ENCODE results near the gene NINL. TPM values are rescaled to one million over a fixed set of nuclear protein-coding genes. Genes with fewer than 3 reads are reported as not detected.

The NINL gene
- total and polyA plus RNA-seq, 4 experiments from 2014 or later, result 0.36 to 4.0 (median 3.4) TPM; not detected in 1

GRCh38 chr20:25529295-25529951 is 55.9 kb downstream of the NINL start:
- intact Hi-C loops (cut with micrococcal nuclease), result no loop called here
- H3K27ac Mint-ChIP-seq, result no peak overlapping the region
- no peak for DNase-seq
- Histone ChIP-seq H3K4me3 (ENCODE audit: low read length in 2 of 2) (no peak overlapping the region), H3K27ac (ENCODE audit: low read depth, low read length) (no peak overlapping the region), H3K27me3 (ENCODE audit: insufficient read depth, low read length) (no peaks in the 10 kb centered on the region), H3K36me3 (ENCODE audit: insufficient read depth, low read length) (no peaks in the 10 kb centered on the region), H3K4me1 (ENCODE audit: insufficient read depth, low read length) (no peaks in the 10 kb centered on the region), H3K9me3 (ENCODE audit: control insufficient read depth in 1 of 2, low read length in 2 of 2) (no peaks in the 10 kb centered on the region)
- no peaks in the 10 kb centered on the region for H3K4me1 Mint-ChIP-seq
- ChIA-PET CTCF (ENCODE audit: partially characterized antibody) (no interaction called here), POLR2A (ENCODE audit: partially characterized antibody) (no interaction called here)
- peaks cover 0 to 1% of the 10 kb centered on the region in 2 donors for H3K27me3 Mint-ChIP-seq
- H3K9me3 Mint-ChIP-seq, result peaks cover 0 to 13% (median 8%) of the 10 kb centered on the region in 8 donors
- H3K36me3 Mint-ChIP-seq, result peaks cover 0 to 14% of the 10 kb centered on the region in 2 donors
- H3K4me3 Mint-ChIP-seq, result no peak overlapping the region

- intact Hi-C loops (cut with micrococcal nuclease), result no loop called here
- ChIA-PET CTCF (ENCODE audit: partially characterized antibody) (no interaction called here), POLR2A (ENCODE audit: partially characterized antibody) (no interaction called here)
- Mint-ChIP-seq H3K9me3 (peaks cover 0 to 13% (median 8%) of the 10 kb centered on the region in 8 donors), H3K27ac (no peak overlapping the region), H3K4me1 (no peaks in the 10 kb centered on the region), H3K36me3 (peaks cover 0 to 14% of the 10 kb centered on the region in 2 donors), H3K27me3 (peaks cover 0 to 1% of the 10 kb centered on the region in 2 donors), H3K4me3 (no peak overlapping the region)
- no peaks in the 10 kb centered on the region for H3K36me3 ChIP-seq (ENCODE audit: insufficient read depth, low read length)
- H3K4me1 ChIP-seq (ENCODE audit: insufficient read depth, low read length), result no peaks in the 10 kb centered on the region
- no peaks in the 10 kb centered on the region for H3K27me3 ChIP-seq (ENCODE audit: insufficient read depth, low read length)
- DNase-seq, result no peak
- no peaks in the 10 kb centered on the region for H3K9me3 ChIP-seq (ENCODE audit: control insufficient read depth in 1 of 2, low read length in 2 of 2)
- H3K4me3 ChIP-seq (ENCODE audit: low read length in 2 of 2), result no peak overlapping the region
- no peak overlapping the region for H3K27ac ChIP-seq (ENCODE audit: low read depth, low read length)
Measured at GRCh38 chr20:25527949-25528348, 57.4 kb downstream of the NINL start.

- no peaks in the 10 kb centered on the region for H3K4me1 Mint-ChIP-seq
- no peak overlapping the region for H3K4me3 Mint-ChIP-seq
- ChIA-PET CTCF (ENCODE audit: partially characterized antibody) (no interaction called here), POLR2A (ENCODE audit: partially characterized antibody) (no interaction called here)
- no peak overlapping the region for H3K4me3 ChIP-seq (ENCODE audit: low read length in 2 of 2)
- no peak overlapping the region for H3K27ac Mint-ChIP-seq
- H3K27me3 Mint-ChIP-seq, result peaks cover 0 to 1% of the 10 kb centered on the region in 2 donors
- peaks cover 0 to 14% of the 10 kb centered on the region in 2 donors for H3K36me3 Mint-ChIP-seq
- intact Hi-C loops (cut with micrococcal nuclease), result no loop called here
- no peak overlapping the region for H3K27ac ChIP-seq (ENCODE audit: low read depth, low read length)
- no peaks in the 10 kb centered on the region for H3K9me3 ChIP-seq (ENCODE audit: control insufficient read depth in 1 of 2, low read length in 2 of 2)
- no peak for DNase-seq
- H3K9me3 Mint-ChIP-seq, result peaks cover 0 to 13% (median 8%) of the 10 kb centered on the region in 8 donors
- no peaks in the 10 kb centered on the region for H3K27me3 ChIP-seq (ENCODE audit: insufficient read depth, low read length)
- H3K36me3 ChIP-seq (ENCODE audit: insufficient read depth, low read length), result no peaks in the 10 kb centered on the region
- no peaks in the 10 kb centered on the region for H3K4me1 ChIP-seq (ENCODE audit: insufficient read depth, low read length)
Measured at GRCh38 chr20:25526446-25526845, 58.9 kb downstream of the NINL start.

DNA sequence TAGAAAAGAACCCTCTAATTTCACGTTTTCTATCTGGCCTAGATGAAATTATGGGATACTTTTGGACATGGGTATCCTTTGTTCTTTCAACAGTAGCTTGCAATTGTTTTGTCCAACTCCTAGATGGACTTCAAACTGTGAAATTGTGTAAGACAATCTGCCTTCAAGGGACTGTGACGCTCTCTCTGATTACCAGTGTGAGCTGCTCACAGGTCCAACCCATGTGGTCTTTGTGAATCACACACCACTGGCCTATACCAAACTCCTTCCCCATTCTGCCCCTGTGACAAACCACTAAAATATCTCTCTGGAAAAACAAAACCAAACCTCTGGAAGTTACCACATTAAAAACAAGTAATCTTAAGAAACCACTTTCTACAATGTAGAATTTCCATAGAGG is 59.5 kb downstream of the NINL start:
- Histone ChIP-seq H3K4me3 (ENCODE audit: low read length in 2 of 2) (no peak overlapping the region), H3K27ac (ENCODE audit: low read depth, low read length) (no peak overlapping the region), H3K9me3 (ENCODE audit: control insufficient read depth in 1 of 2, low read length in 2 of 2) (no peaks in the 10 kb centered on the region), H3K36me3 (ENCODE audit: insufficient read depth, low read length) (no peaks in the 10 kb centered on the region), H3K4me1 (ENCODE audit: insufficient read depth, low read length) (no peaks in the 10 kb centered on the region), H3K27me3 (ENCODE audit: insufficient read depth, low read length) (no peaks in the 10 kb centered on the region)
- Mint-ChIP-seq H3K4me3 (no peak overlapping the region), H3K27me3 (no peaks in the 10 kb centered on the region), H3K36me3 (peaks cover 0 to 10% of the 10 kb centered on the region in 2 donors), H3K27ac (no peak overlapping the region), H3K9me3 (peaks cover 0 to 10% (median 7%) of the 10 kb centered on the region in 8 donors), H3K4me1 (no peaks in the 10 kb centered on the region)
- intact Hi-C loops (cut with micrococcal nuclease), result no loop called here
- ChIA-PET CTCF (ENCODE audit: partially characterized antibody) (no interaction called here), POLR2A (ENCODE audit: partially characterized antibody) (no interaction called here)
- no peak for DNase-seq

GRCh38 chr20:25525295-25525694 is 60.0 kb downstream of the NINL start:
- POLR2A ChIA-PET (ENCODE audit: partially characterized antibody), result no interaction called here
- H3K36me3 ChIP-seq (ENCODE audit: insufficient read depth, low read length), result no peaks in the 10 kb centered on the region
- intact Hi-C loops (cut with micrococcal nuclease), result no loop called here
- DNase-seq, result no peak
- no peaks in the 10 kb centered on the region for H3K4me1 ChIP-seq (ENCODE audit: insufficient read depth, low read length)
- H3K27me3 ChIP-seq (ENCODE audit: insufficient read depth, low read length), result no peaks in the 10 kb centered on the region
- H3K4me3 Mint-ChIP-seq, result no peak overlapping the region
- peaks cover 0 to 6% (median 3%) of the 10 kb centered on the region in 8 donors for H3K9me3 Mint-ChIP-seq
- H3K9me3 ChIP-seq (ENCODE audit: control insufficient read depth in 1 of 2, low read length in 2 of 2), result no peaks in the 10 kb centered on the region
- no peak overlapping the region for H3K27ac ChIP-seq (ENCODE audit: low read depth, low read length)
- no peak overlapping the region for H3K4me3 ChIP-seq (ENCODE audit: low read length in 2 of 2)
- H3K27ac Mint-ChIP-seq, result no peak overlapping the region
- no peaks in the 10 kb centered on the region for H3K27me3 Mint-ChIP-seq
- CTCF ChIA-PET (ENCODE audit: partially characterized antibody), result no interaction called here
- H3K4me1 Mint-ChIP-seq, result no peaks in the 10 kb centered on the region
- H3K36me3 Mint-ChIP-seq, result peaks cover 0 to 7% of the 10 kb centered on the region in 2 donors

- CTCF ChIA-PET (ENCODE audit: partially characterized antibody), result no interaction called here
- Histone ChIP-seq H3K27me3 (ENCODE audit: insufficient read depth, low read length) (no peaks in the 10 kb centered on the region), H3K4me1 (ENCODE audit: insufficient read depth, low read length) (no peaks in the 10 kb centered on the region), H3K36me3 (ENCODE audit: insufficient read depth, low read length) (no peaks in the 10 kb centered on the region), H3K4me3 (ENCODE audit: low read length in 2 of 2) (no peak overlapping the region), H3K27ac (ENCODE audit: low read depth, low read length) (no peak overlapping the region), H3K9me3 (ENCODE audit: control insufficient read depth in 1 of 2, low read length in 2 of 2) (no peaks in the 10 kb centered on the region)
- peaks cover 3 to 15% of the 10 kb centered on the region in 2 donors for H3K36me3 Mint-ChIP-seq
- H3K27me3 Mint-ChIP-seq, result no peaks in the 10 kb centered on the region
- H3K9me3 Mint-ChIP-seq, result peaks cover 0 to 8% (median 5%) of the 10 kb centered on the region in 8 donors
- no peak overlapping the region for H3K27ac Mint-ChIP-seq
- POLR2A ChIA-PET (ENCODE audit: partially characterized antibody), result no interaction called here
- H3K4me3 Mint-ChIP-seq, result no peak overlapping the region
- no peak for DNase-seq
- intact Hi-C loops (cut with micrococcal nuclease), result no loop called here
- no peaks in the 10 kb centered on the region for H3K4me1 Mint-ChIP-seq
Measured at GRCh38 chr20:25521382-25521781, 63.9 kb downstream of the NINL start.

GRCh38 chr20:25517124-25517523 is 68.2 kb downstream of the NINL start:
- H3K4me3 Mint-ChIP-seq, result no peak overlapping the region
- no peak for DNase-seq
- CTCF ChIA-PET (ENCODE audit: partially characterized antibody), result no interaction called here

More at GRCh38 chr20:25517124-25517523, 68.2 kb downstream of the NINL start:
- Histone ChIP-seq H3K4me3 (ENCODE audit: low read length in 2 of 2) (no peak overlapping the region), H3K4me1 (ENCODE audit: insufficient read depth, low read length) (no peaks in the 10 kb centered on the region), H3K9me3 (ENCODE audit: control insufficient read depth in 1 of 2, low read length in 2 of 2) (peaks cover 5 to 18% of the 10 kb centered on the region in 2 donors), H3K27me3 (ENCODE audit: insufficient read depth, low read length) (no peaks in the 10 kb centered on the region), H3K36me3 (ENCODE audit: insufficient read depth, low read length) (no peaks in the 10 kb centered on the region), H3K27ac (ENCODE audit: low read depth, low read length) (no peak overlapping the region)
- POLR2A ChIA-PET (ENCODE audit: partially characterized antibody), result no interaction called here
- Mint-ChIP-seq H3K27me3 (no peaks in the 10 kb centered on the region), H3K36me3 (peaks cover 26 to 35% of the 10 kb centered on the region in 2 donors), H3K27ac (no peak overlapping the region), H3K9me3 (peaks cover 4 to 47% (median 40%) of the 10 kb centered on the region in 8 donors), H3K4me1 (no peaks in the 10 kb centered on the region)
- intact Hi-C loops (cut with micrococcal nuclease), result no loop called here
